Measurements from ENCODE around the gene DENND1A. TPM values are rescaled to one million over a fixed set of nuclear protein-coding genes. Genes with fewer than 3 reads are reported as not detected.

DENND1A gene
- total and polyA plus RNA-seq, 2 donors from 2014 or later: 16.3 to 19.6 TPM

- Histone ChIP-seq H3K4me3 (ENCODE audit: low read length in 3 of 3) (no peak overlapping the region), H3K27me3 (ENCODE audit: control insufficient read depth, insufficient read depth, low read length) (no peaks in the 10 kb centered on the region), H3K27ac (ENCODE audit: low read depth in 2 of 2, low read length in 2 of 2) (no peak overlapping the region), H3K4me1 (ENCODE audit: control insufficient read depth in 2 of 3, insufficient read depth in 2 of 3, low read depth in 1 of 3, low read length in 3 of 3) (peaks cover 0 to 18% (median 13%) of the 10 kb centered on the region in 3 donors), H3K9me3 (ENCODE audit: control insufficient read depth in 2 of 3, insufficient read depth in 1 of 3, low read length in 3 of 3) (no peaks in the 10 kb centered on the region), H3K36me3 (ENCODE audit: control insufficient read depth in 2 of 3, insufficient read depth in 3 of 3, low read length in 3 of 3) (no peaks in the 10 kb centered on the region), H3K9ac (ENCODE audit: low read length in 3 of 3) (no peak overlapping the region)
- no peak for DNase-seq
- TF ChIP-seq CTCF (IDR thresholded peaks at IDR 0.05; ENCODE audit: borderline replicate concordance, extremely low read depth, insufficient read depth): no peak
- FAIRE-seq: no peak
- intact Hi-C loops (cut with DNase I): no loop called here
Observed at GRCh38 chr9:123481209-123481865, 448.6 kb downstream of the DENND1A start.

GRCh38 chr9:123480791-123481190, 449.1 kb downstream of the DENND1A start:
- FAIRE-seq: no peak
- Histone ChIP-seq H3K4me3 (ENCODE audit: low read length in 3 of 3) (no peak overlapping the region), H3K27ac (ENCODE audit: low read depth in 2 of 2, low read length in 2 of 2) (no peak overlapping the region), H3K9ac (ENCODE audit: low read length in 3 of 3) (no peak overlapping the region), H3K4me1 (ENCODE audit: control insufficient read depth in 2 of 3, insufficient read depth in 2 of 3, low read depth in 1 of 3, low read length in 3 of 3) (peaks cover 0 to 18% (median 13%) of the 10 kb centered on the region in 3 donors), H3K36me3 (ENCODE audit: control insufficient read depth in 2 of 3, insufficient read depth in 3 of 3, low read length in 3 of 3) (no peaks in the 10 kb centered on the region), H3K9me3 (ENCODE audit: control insufficient read depth in 2 of 3, insufficient read depth in 1 of 3, low read length in 3 of 3) (no peaks in the 10 kb centered on the region), H3K27me3 (ENCODE audit: control insufficient read depth, insufficient read depth, low read length) (no peaks in the 10 kb centered on the region)
- intact Hi-C loops (cut with DNase I): no loop called here
- no peak for DNase-seq
- TF ChIP-seq CTCF (IDR thresholded peaks at IDR 0.05; ENCODE audit: borderline replicate concordance, extremely low read depth, insufficient read depth): no peak

GRCh38 chr9:123480096-123480495, 449.8 kb downstream of the DENND1A start:
- Histone ChIP-seq H3K9me3 (ENCODE audit: control insufficient read depth in 2 of 3, insufficient read depth in 1 of 3, low read length in 3 of 3) (no peaks in the 10 kb centered on the region), H3K27me3 (ENCODE audit: control insufficient read depth, insufficient read depth, low read length) (no peaks in the 10 kb centered on the region), H3K27ac (ENCODE audit: low read depth in 2 of 2, low read length in 2 of 2) (no peak overlapping the region), H3K4me1 (ENCODE audit: control insufficient read depth in 2 of 3, insufficient read depth in 2 of 3, low read depth in 1 of 3, low read length in 3 of 3) (peaks cover 0 to 17% (median 13%) of the 10 kb centered on the region in 3 donors), H3K36me3 (ENCODE audit: control insufficient read depth in 2 of 3, insufficient read depth in 3 of 3, low read length in 3 of 3) (no peaks in the 10 kb centered on the region), H3K4me3 (ENCODE audit: low read length in 3 of 3) (no peak overlapping the region), H3K9ac (ENCODE audit: low read length in 3 of 3) (no peak overlapping the region)
- no peak for TF ChIP-seq CTCF (IDR thresholded peaks at IDR 0.05; ENCODE audit: borderline replicate concordance, extremely low read depth, insufficient read depth)
- FAIRE-seq (no peak), DNase-seq (no peak)
- intact Hi-C loops (cut with DNase I): no loop called here

All from kidney (tissue), 14 donors.